NCI-H2196 treated with DMSO at 0.1 percent for 48 hours (cell line): Measurements from ENCODE around the gene EYS.
"Not testable (repeated sequence)": the region's sequence is repeated elsewhere in the genome, so short reads cannot be mapped to it uniquely, and the experiment has no call there.

Experiments
- DNase-seq: peaks from one replicate; lab custom pipeline; 2025; ENCODE audit not compliant: unreplicated experiment; lab: John Stamatoyannopoulos, UW

The EYS gene

GRCh38 chr6:63882208-63882607 lies 1824.8 kb downstream of the EYS start:
- no peak for DNase-seq

- no peak for DNase-seq
These were observed 1825.2 kb downstream of the EYS start for GRCh38 chr6:63881791-63882190.

GRCh38 chr6:63872233-63872632 lies 1834.8 kb downstream of the EYS start:
- no peak for DNase-seq

- no peak for DNase-seq
These were observed 1838.7 kb downstream of the EYS start for GRCh38 chr6:63868351-63868750.

GRCh38 chr6:63864671-63865318 lies 1842.2 kb downstream of the EYS start:
- DNase-seq = no peak

- DNase-seq = no peak
These were observed 1843.0 kb downstream of the EYS start for GRCh38 chr6:63864061-63864460.

GRCh38 chr6:63862486-63863198 lies 1844.4 kb downstream of the EYS start:
- no peak for DNase-seq

GRCh38 chr6:63859528-63859927 lies 1847.5 kb downstream of the EYS start:
- DNase-seq = no peak

- DNase-seq = no peak
These were observed 1848.3 kb downstream of the EYS start for GRCh38 chr6:63858691-63859090.

GRCh38 chr6:63856271-63856670 lies 1850.8 kb downstream of the EYS start:
- DNase-seq = no peak

GRCh38 chr6:63844287-63844686 lies 1862.7 kb downstream of the EYS start:
- DNase-seq = no peak

GRCh38 chr6:63839485-63839884 lies 1867.5 kb downstream of the EYS start:
- no peak for DNase-seq

GRCh38 chr6:63828678-63829077 lies 1878.3 kb downstream of the EYS start:
- not testable (repeated sequence) for DNase-seq

GRCh38 chr6:63824722-63825121 lies 1882.3 kb downstream of the EYS start:
- no peak for DNase-seq

GRCh38 chr6:63821442-63821841 lies 1885.6 kb downstream of the EYS start:
- no peak for DNase-seq

GRCh38 chr6:63819831-63820230 lies 1887.2 kb downstream of the EYS start:
- DNase-seq = no peak

GRCh38 chr6:63817492-63818050 lies 1889.5 kb downstream of the EYS start:
- no peak for DNase-seq

GRCh38 chr6:63816982-63817436 lies 1890.0 kb downstream of the EYS start:
- no peak for DNase-seq

GRCh38 chr6:63816401-63816981 lies 1890.5 kb downstream of the EYS start:
- no peak for DNase-seq

GRCh38 chr6:63814459-63814858 lies 1892.6 kb downstream of the EYS start:
- no peak for DNase-seq

GRCh38 chr6:63813566-63814120 lies 1893.4 kb downstream of the EYS start:
- DNase-seq = no peak

- DNase-seq = no peak
These were observed 1898.5 kb downstream of the EYS start for GRCh38 chr6:63808576-63808975.
